Erythroblast (primary cell): Measurements from ENCODE around the gene SH3TC2.

Experiments used
- GATA1 ChIP-seq: IDR thresholded peaks from 2 replicates; pipeline ENCODE4 v1.6.1; 2011; ENCODE audit warnings: low read depth, mild to moderate bottlenecking, control low read depth, low read length, moderate library complexity
- POLR2A ChIP-seq: IDR thresholded peaks from 2 replicates; pipeline ENCODE4 v1.6.1; 2011; ENCODE audit warnings: mild to moderate bottlenecking, low read length

GRCh38 chr5:148967783-148968182 is 95.1 kb downstream of the SH3TC2 start:
- TF ChIP-seq POLR2A, result no peak
- TF ChIP-seq GATA1, result no peak
